GM19467 (cell line): ENCODE results near the gene DCTN3.

Experiments
- ATAC-seq: cut with Tn5 transposase; IDR thresholded peaks from one replicate; pipeline ENCODE4 v1.9.1; 2021; ENCODE audit warnings: mild to moderate bottlenecking, moderate library complexity; ENCODE audit not compliant: unreplicated experiment

Gene DCTN3

GRCh38 chr9:34624475-34625185 is 4.3 kb upstream of the DCTN3 start:
- no peak for ATAC-seq

- no peak for ATAC-seq
Observed at GRCh38 chr9:34623374-34624235, 3.3 kb upstream of the DCTN3 start.

GRCh38 chr9:34615132-34615531 is 5.2 kb downstream of the DCTN3 start:
- no peak for ATAC-seq

- no peak for ATAC-seq
Observed at GRCh38 chr9:34612788-34613390, 7.4 kb downstream of the DCTN3 start.

- ATAC-seq, result peak; percentile 81
Observed at GRCh38 chr9:34611811-34612787, 8.2 kb downstream of the DCTN3 start, which contains the start of gene RPP25L. Gene RPP25L, minus strand, starts transcription at chr9:34612097. Its CDS starts 801 bp downstream, at chr9:34611296.

- no peak for ATAC-seq
Observed at GRCh38 chr9:34611251-34611810, 9.0 kb downstream of the DCTN3 start.

GRCh38 chr9:34610434-34611206 is 9.7 kb downstream of the DCTN3 start:
- no peak for ATAC-seq

GRCh38 chr9:34607331-34607730 is 13.0 kb downstream of the DCTN3 start:
- no peak for ATAC-seq

GRCh38 chr9:34606905-34607304 is 13.4 kb downstream of the DCTN3 start:
- ATAC-seq, result no peak

GRCh38 chr9:34606190-34606589 is 14.1 kb downstream of the DCTN3 start:
- ATAC-seq, result no peak

- ATAC-seq, result no peak
Observed at GRCh38 chr9:34603610-34604231, 16.6 kb downstream of the DCTN3 start.

GRCh38 chr9:34601937-34602573 is 18.2 kb downstream of the DCTN3 start:
- ATAC-seq, result no peak

GRCh38 chr9:34600908-34601307 is 19.4 kb downstream of the DCTN3 start:
- ATAC-seq, result no peak

- no peak for ATAC-seq
Observed at GRCh38 chr9:34599546-34599945, 20.7 kb downstream of the DCTN3 start.

- no peak for ATAC-seq
Observed at GRCh38 chr9:34594177-34594576, 26.1 kb downstream of the DCTN3 start.

- ATAC-seq, result no peak
Observed at GRCh38 chr9:34592895-34593601, 27.2 kb downstream of the DCTN3 start.

- ATAC-seq, result no peak
Observed at GRCh38 chr9:34591917-34592866, 28.1 kb downstream of the DCTN3 start.
